Liver (tissue), 9 donors: ENCODE results near the gene GTPBP6. TPM values are rescaled to one million over a fixed set of nuclear protein-coding genes. Genes with fewer than 3 reads are reported as not detected.

Experiments used
- DNase-seq: peaks from one replicate; pipeline ENCODE4 v3.0.0-alpha.2; 2017; ENCODE audit warnings: low spot score
- H3K27ac ChIP-seq, 2 donors: one replicate each; pipeline ENCODE4 v1.7.0; 2013; ENCODE audit warnings: inconsistent platforms in 2 of 2, low read length in 2 of 2, control low read depth in 1 of 2, low read depth in 1 of 2, mild to moderate bottlenecking in 1 of 2
- H3K27me3 ChIP-seq, 4 donors: one replicate each; pipeline versions ENCODE4 v1.6.1 to v1.7.0; 2013; ENCODE audit warnings: low read length in 3 of 4, inconsistent platforms in 1 of 4, mild to moderate bottlenecking in 1 of 4, moderate library complexity in 1 of 4; ENCODE audit not compliant: control insufficient read depth in 4 of 4, insufficient read depth in 4 of 4
- H3K36me3 ChIP-seq, 4 donors: one replicate each; pipeline versions ENCODE4 v1.6.1 to v1.7.0; 2013; ENCODE audit warnings: low read length in 3 of 4, mild to moderate bottlenecking in 3 of 4, low read depth in 1 of 4, moderate library complexity in 1 of 4; ENCODE audit not compliant: control insufficient read depth in 4 of 4, insufficient read depth in 3 of 4
- H3K4me1 ChIP-seq, 4 donors: one replicate each; pipeline versions ENCODE4 v1.6.1 to v1.7.0; 2013; ENCODE audit warnings: low read length in 3 of 4, mild to moderate bottlenecking in 3 of 4, moderate library complexity in 1 of 4; ENCODE audit not compliant: control insufficient read depth in 4 of 4, insufficient read depth in 4 of 4
- H3K4me3 ChIP-seq, 3 donors: one replicate each; pipeline versions ENCODE4 v1.6.1 to v1.7.0; 2013; ENCODE audit warnings: low read length in 3 of 3, control low read depth in 1 of 3, low read depth in 1 of 3, mild to moderate bottlenecking in 1 of 3
- H3K9ac ChIP-seq, 2 donors: one replicate each; pipeline ENCODE4 v1.7.0; 2013; ENCODE audit warnings: low read length in 2 of 2, mild to moderate bottlenecking in 2 of 2, moderate library complexity in 2 of 2, control low read depth in 1 of 2, low read depth in 1 of 2
- H3K9me3 ChIP-seq, 4 donors: one replicate each; pipeline versions ENCODE4 v1.6.1 to v1.7.0; 2013; ENCODE audit warnings: low read length in 3 of 4; ENCODE audit not compliant: control insufficient read depth in 4 of 4
- HNF4A ChIP-seq, 2 donors: conservative IDR thresholded peaks; 2 replicates each; pipeline ENCODE4 v1.6.1; 2016; ENCODE audit warnings: antibody characterized with exemption in 2 of 2, mild to moderate bottlenecking in 2 of 2
- NR2F2 ChIP-seq: IDR thresholded peaks from 2 replicates; pipeline ENCODE4 v1.6.1; 2016; ENCODE audit warnings: antibody characterized with exemption
- RXRA ChIP-seq, 2 donors: IDR thresholded peaks; 2 replicates each; pipeline ENCODE4 v1.6.1; 2017 to 2018; ENCODE audit warnings: antibody characterized with exemption in 2 of 2, mild to moderate bottlenecking in 1 of 2
- SP1 ChIP-seq: IDR thresholded peaks from 2 replicates; pipeline ENCODE4 v1.6.1; 2018; ENCODE audit warnings: antibody characterized with exemption, mild to moderate bottlenecking
- WGBS: extraction: QIAGEN DNeasy Blood & Tissue Kit; methylation state at CpG from one replicate; pipeline ENCODE4 v1.1.7; 2013; 5-methylcytosine and 5-hydroxymethylcytosine counted together
- polyA plus RNA-seq, 2 donors: library from polyadenylated mRNA; stranded (reverse) in 1 of 2; unstranded in 1 of 2; fragments of 200-250 nt in 1 of 2; fragments of >200 nt in 1 of 2; fragmentation: Nextera tagmentation in 1 of 2; extraction: Ambion mirVana in 1 of 2; gene quantifications; one replicate each; pipeline versions ENCODE4 v1.2.1 to v1.2.3, GENCODE V29; 2013 to 2015
- total RNA-seq, 2 donors: library from RNA; depleted of rRNA; stranded (reverse); fragments of >200 nt; gene quantifications; one replicate each; pipeline ENCODE4 v1.2.3, GENCODE V29; 2014
- TF ChIP-seq, protein P1 (sequence below): IDR thresholded peaks from 2 replicates; pipeline ENCODE4 v1.6.1; 2016; ENCODE audit warnings: antibody characterized with exemption, mild to moderate bottlenecking
- TF ChIP-seq, protein P2 (sequence below): IDR thresholded peaks from 2 replicates; pipeline ENCODE4 v1.6.1; 2016; ENCODE audit warnings: antibody characterized with exemption
- donor health status: healthy.
- donor health status: healthy.
- donor health status: healthy.
- donor health status: healthy.
- donor health status: healthy.

Gene GTPBP6
- total and polyA plus RNA-seq, 4 donors = 11.3 to 29.2 (median 16.6) TPM

DNA sequence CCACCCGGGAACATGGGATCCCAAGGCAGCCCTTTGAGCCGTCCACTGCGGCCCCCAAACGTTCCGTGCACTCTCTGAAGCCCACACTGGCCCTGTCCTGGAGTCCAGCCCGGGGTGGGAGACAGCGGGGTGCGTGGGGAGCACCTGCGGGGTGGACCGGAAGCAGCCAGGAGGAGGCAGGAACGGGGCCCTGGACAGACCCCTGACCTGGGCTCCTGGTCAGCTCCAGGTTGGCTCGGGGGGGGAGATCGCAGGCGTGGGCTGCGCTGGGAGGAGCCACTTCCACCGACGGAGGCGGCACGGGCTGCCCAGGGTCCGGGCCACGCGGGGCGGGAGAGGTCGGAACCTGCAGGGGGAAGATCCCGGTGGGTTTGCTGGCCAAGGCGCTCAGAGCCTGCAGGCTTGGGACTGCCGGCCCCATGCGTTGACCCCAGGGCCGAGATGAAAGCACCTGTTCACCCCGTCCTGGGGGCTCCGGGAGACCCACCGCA lies 43.1 kb downstream of the GTPBP6 start:
- no peak for DNase-seq
- 39% methylated on average over 32 of the region's 32 CpGs for WGBS
- H3K4me1 ChIP-seq = peaks cover 4 to 15% (median 10%) of the 10 kb centered on the region in 4 donors
- H3K4me3 ChIP-seq = peak overlapping the region; percentile 72 to 81 (median 73)
- no peaks in the 10 kb centered on the region for H3K27me3 ChIP-seq
- TF ChIP-seq, protein P1, sequence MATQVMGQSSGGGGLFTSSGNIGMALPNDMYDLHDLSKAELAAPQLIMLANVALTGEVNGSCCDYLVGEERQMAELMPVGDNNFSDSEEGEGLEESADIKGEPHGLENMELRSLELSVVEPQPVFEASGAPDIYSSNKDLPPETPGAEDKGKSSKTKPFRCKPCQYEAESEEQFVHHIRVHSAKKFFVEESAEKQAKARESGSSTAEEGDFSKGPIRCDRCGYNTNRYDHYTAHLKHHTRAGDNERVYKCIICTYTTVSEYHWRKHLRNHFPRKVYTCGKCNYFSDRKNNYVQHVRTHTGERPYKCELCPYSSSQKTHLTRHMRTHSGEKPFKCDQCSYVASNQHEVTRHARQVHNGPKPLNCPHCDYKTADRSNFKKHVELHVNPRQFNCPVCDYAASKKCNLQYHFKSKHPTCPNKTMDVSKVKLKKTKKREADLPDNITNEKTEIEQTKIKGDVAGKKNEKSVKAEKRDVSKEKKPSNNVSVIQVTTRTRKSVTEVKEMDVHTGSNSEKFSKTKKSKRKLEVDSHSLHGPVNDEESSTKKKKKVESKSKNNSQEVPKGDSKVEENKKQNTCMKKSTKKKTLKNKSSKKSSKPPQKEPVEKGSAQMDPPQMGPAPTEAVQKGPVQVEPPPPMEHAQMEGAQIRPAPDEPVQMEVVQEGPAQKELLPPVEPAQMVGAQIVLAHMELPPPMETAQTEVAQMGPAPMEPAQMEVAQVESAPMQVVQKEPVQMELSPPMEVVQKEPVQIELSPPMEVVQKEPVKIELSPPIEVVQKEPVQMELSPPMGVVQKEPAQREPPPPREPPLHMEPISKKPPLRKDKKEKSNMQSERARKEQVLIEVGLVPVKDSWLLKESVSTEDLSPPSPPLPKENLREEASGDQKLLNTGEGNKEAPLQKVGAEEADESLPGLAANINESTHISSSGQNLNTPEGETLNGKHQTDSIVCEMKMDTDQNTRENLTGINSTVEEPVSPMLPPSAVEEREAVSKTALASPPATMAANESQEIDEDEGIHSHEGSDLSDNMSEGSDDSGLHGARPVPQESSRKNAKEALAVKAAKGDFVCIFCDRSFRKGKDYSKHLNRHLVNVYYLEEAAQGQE = no peak
- H3K9me3 ChIP-seq = no peaks in the 10 kb centered on the region
- peak overlapping the region; percentile 90 to 91 for H3K27ac ChIP-seq
- no peaks in the 10 kb centered on the region for H3K36me3 ChIP-seq
- H3K9ac ChIP-seq = peak overlapping the region; percentile 55 to 88

DNA sequence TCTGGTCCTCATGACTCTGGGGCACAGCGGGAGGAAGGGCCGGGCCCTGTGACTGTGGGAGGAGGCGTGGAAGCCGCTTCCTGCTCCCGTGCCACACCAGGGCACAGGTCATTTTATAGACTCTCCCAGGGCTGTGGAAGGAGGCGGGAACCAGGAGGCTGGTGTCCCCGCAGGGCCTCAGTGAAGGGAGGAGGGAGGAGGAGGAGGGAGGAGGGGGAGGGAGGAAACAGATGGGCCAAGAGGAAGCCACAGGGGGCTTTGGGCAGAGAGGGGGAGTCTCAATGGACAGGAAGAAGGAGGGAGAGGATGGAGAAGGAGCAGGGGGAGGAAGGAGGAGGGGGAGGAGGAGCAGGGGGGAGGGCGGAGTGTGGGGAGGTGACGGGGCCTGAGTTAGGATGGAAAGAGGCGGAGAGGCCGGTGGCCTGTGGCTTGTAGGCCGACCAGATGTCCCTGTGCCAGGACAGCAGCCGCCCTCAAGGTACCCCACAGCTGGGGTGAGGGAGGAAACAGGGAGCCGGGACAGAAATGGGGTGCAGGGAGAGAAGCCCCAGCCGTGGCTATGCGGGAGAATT lies 43.6 kb downstream of the GTPBP6 start:
- DNase-seq = no peak
- peaks cover 4 to 15% (median 10%) of the 10 kb centered on the region in 4 donors for H3K4me1 ChIP-seq
- H3K9me3 ChIP-seq = no peaks in the 10 kb centered on the region
- peak overlapping the region in 1 of 3 donors; percentile 73 for H3K4me3 ChIP-seq
- H3K27ac ChIP-seq = peak overlapping the region; percentile 90 to 91
- no peaks in the 10 kb centered on the region for H3K27me3 ChIP-seq
- 32% methylated on average over 16 of the region's 16 CpGs for WGBS
- H3K9ac ChIP-seq = no peak overlapping the region
- no peaks in the 10 kb centered on the region for H3K36me3 ChIP-seq
- peak; percentile 55 to 69 for TF ChIP-seq RXRA (IDR thresholded peaks at IDR 0.05)
- TF ChIP-seq HNF4A (conservative IDR thresholded peaks at IDR 0.05) = peak; percentile 44 to 56
- peak; percentile 60 for TF ChIP-seq SP1
- TF ChIP-seq, protein P2, sequence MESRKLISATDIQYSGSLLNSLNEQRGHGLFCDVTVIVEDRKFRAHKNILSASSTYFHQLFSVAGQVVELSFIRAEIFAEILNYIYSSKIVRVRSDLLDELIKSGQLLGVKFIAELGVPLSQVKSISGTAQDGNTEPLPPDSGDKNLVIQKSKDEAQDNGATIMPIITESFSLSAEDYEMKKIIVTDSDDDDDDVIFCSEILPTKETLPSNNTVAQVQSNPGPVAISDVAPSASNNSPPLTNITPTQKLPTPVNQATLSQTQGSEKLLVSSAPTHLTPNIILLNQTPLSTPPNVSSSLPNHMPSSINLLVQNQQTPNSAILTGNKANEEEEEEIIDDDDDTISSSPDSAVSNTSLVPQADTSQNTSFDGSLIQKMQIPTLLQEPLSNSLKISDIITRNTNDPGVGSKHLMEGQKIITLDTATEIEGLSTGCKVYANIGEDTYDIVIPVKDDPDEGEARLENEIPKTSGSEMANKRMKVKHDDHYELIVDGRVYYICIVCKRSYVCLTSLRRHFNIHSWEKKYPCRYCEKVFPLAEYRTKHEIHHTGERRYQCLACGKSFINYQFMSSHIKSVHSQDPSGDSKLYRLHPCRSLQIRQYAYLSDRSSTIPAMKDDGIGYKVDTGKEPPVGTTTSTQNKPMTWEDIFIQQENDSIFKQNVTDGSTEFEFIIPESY = no peak
- no peak for TF ChIP-seq NR2F2
- TF ChIP-seq, protein P1 = peak; percentile 17
